ENCODE results near the gene SPSB1. TPM values are rescaled to one million over a fixed set of nuclear protein-coding genes. Genes with fewer than 3 reads are reported as not detected.

The SPSB1 gene
- total and polyA plus RNA-seq, 2 of the 4 experiments (the other 2 are of a cell fraction): 16.7 to 19.8 TPM

DNA sequence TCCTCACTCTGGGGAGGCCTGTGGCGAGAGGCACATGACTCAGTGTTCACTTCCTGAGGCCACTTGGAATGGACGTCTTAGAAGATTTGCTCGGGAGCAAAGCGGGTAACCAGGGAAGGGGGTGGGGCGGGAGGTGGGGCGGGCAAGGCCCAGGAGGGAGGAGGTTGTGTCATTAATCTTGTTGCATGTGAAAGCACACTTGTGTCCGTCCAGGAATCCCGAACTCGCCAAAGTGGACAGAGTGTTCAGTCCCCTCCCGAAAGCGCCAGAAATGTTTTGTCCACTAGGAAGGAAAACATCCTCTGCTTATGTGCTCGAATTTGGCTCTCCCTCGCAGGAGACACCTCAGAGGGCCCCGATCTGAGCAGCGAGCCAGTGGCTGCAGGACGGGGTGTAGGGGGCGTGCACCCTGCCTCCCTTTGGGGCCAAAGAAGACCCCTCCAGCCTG is 84.2 kb downstream of the SPSB1 start:
- peaks cover 17% of the 10 kb centered on the region for H3K4me1 ChIP-seq (ENCODE audit: control insufficient read depth, insufficient read depth, low read length)
- ATAC-seq (ENCODE audit: low read depth): peak; percentile 67
- no peak overlapping the region for H2BK5ac ChIP-seq (ENCODE audit: low read depth, low read length, poor library complexity, severe bottlenecking)
- H3K14ac ChIP-seq (replicated peaks; ENCODE audit: low read depth, low read length): peak overlapping the region; percentile 67
- no peak overlapping the region; the same call in 1 of the 2 replicates for H3K56ac ChIP-seq (ENCODE audit: extremely low read depth, insufficient read depth, low read length)
- no peak overlapping the region for H3K9ac ChIP-seq (ENCODE audit: low read depth, low read length)
- no peaks in the 10 kb centered on the region for H3K36me3 ChIP-seq (ENCODE audit: control insufficient read depth, insufficient read depth, low read length)
- peaks cover 8% of the 10 kb centered on the region for H3K9me1 ChIP-seq (ENCODE audit: insufficient read depth, low read length)
- WGBS, 2 experiments (ENCODE audit: extremely low coverage in 2 of 2, insufficient read length in 1 of 2): 31% methylated on average over 5 of the region's 17 CpGs; no CpG with 5 or more reads in 1 of the 2 experiments
- H2BK120ac ChIP-seq (ENCODE audit: low read depth, low read length): peak overlapping the region; percentile 63
- H2AK9ac ChIP-seq (replicated peaks; ENCODE audit: low read depth, low read length, poor library complexity): peak overlapping the region; percentile 89
- no peaks in the 10 kb centered on the region for H4K20me1 ChIP-seq (ENCODE audit: insufficient read depth, low read length)
- ChIA-PET POLR2A (ENCODE audit: unreplicated experiment) (no interaction called here), CTCF (no interaction called here)
- H2AK5ac ChIP-seq (ENCODE audit: low read depth, low read length): peak overlapping the region; percentile 70; the same call in 1 of the 2 replicates
- BruUV-seq (replicated peaks): no TSS peak
- H4K5ac ChIP-seq (ENCODE audit: low read depth, low read length): peak overlapping the region; percentile 55
- in situ Hi-C loops (cut with MboI; ENCODE audit: low sequenced_read_pairs) (no loop called here), intact Hi-C loops (cut with micrococcal nuclease) (no loop called here), dilution Hi-C loops (cut with HindIII; ENCODE audit: low sequenced_read_pairs, unreplicated experiment) (no loop called here)
- H4K8ac ChIP-seq (ENCODE audit: low read depth in 2 of 2, low read length in 2 of 2): peak overlapping the region in 1 of 2 experiments; percentile 81; a peak in 1 of 4 replicates
- DNase-seq: peak; percentile 47
- H3K27ac ChIP-seq (ENCODE audit: insufficient read depth, low read length): no peak overlapping the region
- H3K18ac ChIP-seq (ENCODE audit: low read depth, low read length): peak overlapping the region; percentile 20; the same call in 1 of the 2 replicates
- H4K91ac ChIP-seq (ENCODE audit: insufficient read depth, low read depth, low read length): peak overlapping the region; percentile 42
- no peaks in the 10 kb centered on the region for H3K9me3 ChIP-seq (ENCODE audit: control insufficient read depth, insufficient read depth, low read length)
- H3K79me1 ChIP-seq (ENCODE audit: low read depth in 1 of 2, low read length in 2 of 2): peaks cover 0 to 3% of the 10 kb centered on the region in 2 experiments; a peak in 2 of 4 replicates
- peak overlapping the region; percentile 3; the same call in 1 of the 2 replicates for H3K4me2 ChIP-seq (ENCODE audit: low read depth, low read length)
- peaks cover 3% of the 10 kb centered on the region; the same call in 1 of the 2 replicates for H3K27me3 ChIP-seq (ENCODE audit: control insufficient read depth, insufficient read depth, low read length)
- H3K4me3 ChIP-seq (ENCODE audit: insufficient read depth, low read depth, low read length): no peak overlapping the region
- peak overlapping the region; percentile 80 for H2AFZ ChIP-seq (replicated peaks; ENCODE audit: low read length, poor library complexity)
- H2BK15ac ChIP-seq (ENCODE audit: low read depth, low read length): peak overlapping the region; percentile 84; the same call in 1 of the 3 replicates
- no peak overlapping the region for H3K23ac ChIP-seq (ENCODE audit: low read depth, low read length)
- H3K4ac ChIP-seq (ENCODE audit: low read depth, low read length): peak overlapping the region; percentile 82
- peak overlapping the region; percentile 88 for H2BK20ac ChIP-seq (ENCODE audit: low read depth, low read length)
- TF ChIP-seq FOS (IDR thresholded peaks at IDR 0.05; ENCODE audit: low read depth, low read length) (no peak), BHLHE40 (IDR thresholded peaks at IDR 0.05; ENCODE audit: low read depth, low read length) (no peak), POLR2A (IDR thresholded peaks at IDR 0.05; ENCODE audit: low read depth, low read length) (no peak), MAZ (IDR thresholded peaks at IDR 0.05; ENCODE audit: borderline replicate concordance, low read depth, low read length) (peak; percentile 29; the same call in 1 of the 2 replicates), RFX5 (IDR thresholded peaks at IDR 0.05; ENCODE audit: low read depth, low read length) (no peak), SMC3 (IDR thresholded peaks at IDR 0.05; ENCODE audit: low read depth, low read length) (no peak), MXI1 (IDR thresholded peaks at IDR 0.05; ENCODE audit: borderline replicate concordance, low read depth, low read length) (no peak)
- TF ChIP-seq, protein P1, sequence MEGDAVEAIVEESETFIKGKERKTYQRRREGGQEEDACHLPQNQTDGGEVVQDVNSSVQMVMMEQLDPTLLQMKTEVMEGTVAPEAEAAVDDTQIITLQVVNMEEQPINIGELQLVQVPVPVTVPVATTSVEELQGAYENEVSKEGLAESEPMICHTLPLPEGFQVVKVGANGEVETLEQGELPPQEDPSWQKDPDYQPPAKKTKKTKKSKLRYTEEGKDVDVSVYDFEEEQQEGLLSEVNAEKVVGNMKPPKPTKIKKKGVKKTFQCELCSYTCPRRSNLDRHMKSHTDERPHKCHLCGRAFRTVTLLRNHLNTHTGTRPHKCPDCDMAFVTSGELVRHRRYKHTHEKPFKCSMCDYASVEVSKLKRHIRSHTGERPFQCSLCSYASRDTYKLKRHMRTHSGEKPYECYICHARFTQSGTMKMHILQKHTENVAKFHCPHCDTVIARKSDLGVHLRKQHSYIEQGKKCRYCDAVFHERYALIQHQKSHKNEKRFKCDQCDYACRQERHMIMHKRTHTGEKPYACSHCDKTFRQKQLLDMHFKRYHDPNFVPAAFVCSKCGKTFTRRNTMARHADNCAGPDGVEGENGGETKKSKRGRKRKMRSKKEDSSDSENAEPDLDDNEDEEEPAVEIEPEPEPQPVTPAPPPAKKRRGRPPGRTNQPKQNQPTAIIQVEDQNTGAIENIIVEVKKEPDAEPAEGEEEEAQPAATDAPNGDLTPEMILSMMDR (conservative IDR thresholded peaks at IDR 0.05; ENCODE audit: low read depth, low read length): no peak
- TF ChIP-seq, protein P2, sequence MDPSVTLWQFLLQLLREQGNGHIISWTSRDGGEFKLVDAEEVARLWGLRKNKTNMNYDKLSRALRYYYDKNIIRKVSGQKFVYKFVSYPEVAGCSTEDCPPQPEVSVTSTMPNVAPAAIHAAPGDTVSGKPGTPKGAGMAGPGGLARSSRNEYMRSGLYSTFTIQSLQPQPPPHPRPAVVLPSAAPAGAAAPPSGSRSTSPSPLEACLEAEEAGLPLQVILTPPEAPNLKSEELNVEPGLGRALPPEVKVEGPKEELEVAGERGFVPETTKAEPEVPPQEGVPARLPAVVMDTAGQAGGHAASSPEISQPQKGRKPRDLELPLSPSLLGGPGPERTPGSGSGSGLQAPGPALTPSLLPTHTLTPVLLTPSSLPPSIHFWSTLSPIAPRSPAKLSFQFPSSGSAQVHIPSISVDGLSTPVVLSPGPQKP (IDR thresholded peaks at IDR 0.05; ENCODE audit: borderline replicate concordance, low read depth, low read length): no peak
- TF ChIP-seq, protein P3, sequence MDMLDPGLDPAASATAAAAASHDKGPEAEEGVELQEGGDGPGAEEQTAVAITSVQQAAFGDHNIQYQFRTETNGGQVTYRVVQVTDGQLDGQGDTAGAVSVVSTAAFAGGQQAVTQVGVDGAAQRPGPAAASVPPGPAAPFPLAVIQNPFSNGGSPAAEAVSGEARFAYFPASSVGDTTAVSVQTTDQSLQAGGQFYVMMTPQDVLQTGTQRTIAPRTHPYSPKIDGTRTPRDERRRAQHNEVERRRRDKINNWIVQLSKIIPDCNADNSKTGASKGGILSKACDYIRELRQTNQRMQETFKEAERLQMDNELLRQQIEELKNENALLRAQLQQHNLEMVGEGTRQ (IDR thresholded peaks at IDR 0.05; ENCODE audit: low read depth, low read length): peak; percentile 34; the same call in 1 of the 2 replicates

Data from IMR-90 (cell line).